ENCODE results near the gene XYLB. TPM values are rescaled to one million over a fixed set of nuclear protein-coding genes. Genes with fewer than 3 reads are reported as not detected.
"Not testable (repeated sequence)": the region's sequence is repeated elsewhere in the genome, so short reads cannot be mapped to it uniquely, and the experiment has no call there.

The XYLB gene
- total RNA-seq, 1 donor from 2014 or later, result 10.2 TPM

DNA sequence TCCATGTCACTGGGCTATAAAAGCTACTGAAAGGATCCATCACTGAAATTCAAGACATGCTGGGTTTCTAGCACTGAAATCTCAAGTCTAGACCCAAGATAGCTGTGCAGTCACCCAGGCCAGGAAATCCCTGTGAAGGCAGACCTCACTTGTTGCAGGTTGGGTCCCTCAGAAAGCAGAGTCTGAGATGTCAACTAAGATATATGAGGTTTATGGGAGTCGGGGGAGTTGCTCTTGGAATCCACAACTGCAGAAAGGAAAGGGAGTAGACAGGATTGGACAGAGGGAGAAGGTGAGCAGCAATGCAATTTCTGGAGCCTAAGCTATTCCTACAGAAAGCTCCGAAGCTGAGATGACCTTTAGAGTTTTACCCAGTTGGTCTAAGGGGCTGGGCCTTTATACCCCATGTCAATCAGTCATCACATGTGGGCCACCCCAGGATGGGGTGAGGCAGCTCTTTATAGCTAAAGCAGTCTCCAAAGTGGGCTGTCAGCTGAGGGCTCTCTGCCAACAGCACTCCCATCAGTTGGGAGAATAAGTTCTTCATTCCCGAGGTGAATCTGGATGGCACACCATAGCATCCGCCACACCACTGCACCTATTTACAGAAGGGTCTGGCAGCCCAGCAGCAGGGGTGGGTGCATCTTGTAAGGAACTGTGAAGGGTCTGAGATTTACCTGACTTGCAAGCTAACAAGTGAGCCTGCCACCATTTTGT lies 54.8 kb downstream of the XYLB start:
- DNase-seq (ENCODE audit: extremely low spot score, unreplicated experiment), result no peak
- Mint-ChIP-seq H3K27ac (no peak overlapping the region), H3K4me1 (ENCODE audit: unreplicated experiment) (no peaks in the 10 kb centered on the region), H3K9me3 (no peaks in the 10 kb centered on the region), H3K36me3 (peaks cover 39% of the 10 kb centered on the region), H3K27me3 (no peaks in the 10 kb centered on the region), H3K4me3 (no peak overlapping the region)
- TF ChIP-seq, protein P1, sequence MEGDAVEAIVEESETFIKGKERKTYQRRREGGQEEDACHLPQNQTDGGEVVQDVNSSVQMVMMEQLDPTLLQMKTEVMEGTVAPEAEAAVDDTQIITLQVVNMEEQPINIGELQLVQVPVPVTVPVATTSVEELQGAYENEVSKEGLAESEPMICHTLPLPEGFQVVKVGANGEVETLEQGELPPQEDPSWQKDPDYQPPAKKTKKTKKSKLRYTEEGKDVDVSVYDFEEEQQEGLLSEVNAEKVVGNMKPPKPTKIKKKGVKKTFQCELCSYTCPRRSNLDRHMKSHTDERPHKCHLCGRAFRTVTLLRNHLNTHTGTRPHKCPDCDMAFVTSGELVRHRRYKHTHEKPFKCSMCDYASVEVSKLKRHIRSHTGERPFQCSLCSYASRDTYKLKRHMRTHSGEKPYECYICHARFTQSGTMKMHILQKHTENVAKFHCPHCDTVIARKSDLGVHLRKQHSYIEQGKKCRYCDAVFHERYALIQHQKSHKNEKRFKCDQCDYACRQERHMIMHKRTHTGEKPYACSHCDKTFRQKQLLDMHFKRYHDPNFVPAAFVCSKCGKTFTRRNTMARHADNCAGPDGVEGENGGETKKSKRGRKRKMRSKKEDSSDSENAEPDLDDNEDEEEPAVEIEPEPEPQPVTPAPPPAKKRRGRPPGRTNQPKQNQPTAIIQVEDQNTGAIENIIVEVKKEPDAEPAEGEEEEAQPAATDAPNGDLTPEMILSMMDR (conservative IDR thresholded peaks at IDR 0.05), result no peak

DNA sequence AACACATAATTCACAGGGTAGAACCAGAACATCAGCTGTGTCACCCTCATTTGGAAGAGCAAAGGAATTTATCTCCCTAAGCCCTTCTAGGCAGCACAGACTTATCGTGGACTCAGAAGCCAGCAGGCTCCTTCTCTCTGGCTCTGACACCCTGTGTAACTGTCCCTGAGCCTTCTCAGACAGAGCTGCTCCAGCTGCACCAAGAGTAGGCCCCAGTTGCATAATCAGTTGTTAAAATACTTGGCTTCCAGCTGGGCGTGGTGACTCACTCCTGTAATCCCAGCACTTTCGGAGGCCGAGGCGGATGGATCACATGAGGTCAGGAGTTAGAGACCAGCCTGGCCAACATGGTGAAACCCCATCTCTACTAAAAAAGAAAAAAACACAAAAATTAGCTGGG lies 57.7 kb downstream of the XYLB start:
- Mint-ChIP-seq H3K4me3 (no peak overlapping the region), H3K27ac (no peak overlapping the region), H3K27me3 (no peaks in the 10 kb centered on the region), H3K9me3 (no peaks in the 10 kb centered on the region), H3K36me3 (peaks cover 32% of the 10 kb centered on the region), H3K4me1 (ENCODE audit: unreplicated experiment) (no peaks in the 10 kb centered on the region)
- no peak for DNase-seq (ENCODE audit: extremely low spot score, unreplicated experiment)
- TF ChIP-seq, protein P1 (conservative IDR thresholded peaks at IDR 0.05), result no peak

- no peak for DNase-seq (ENCODE audit: extremely low spot score, unreplicated experiment)
- no peak overlapping the region for H3K4me3 Mint-ChIP-seq
- no peaks in the 10 kb centered on the region for H3K36me3 Mint-ChIP-seq
- H3K9me3 Mint-ChIP-seq, result no peaks in the 10 kb centered on the region
- H3K27ac Mint-ChIP-seq, result no peak overlapping the region
- no peaks in the 10 kb centered on the region for H3K4me1 Mint-ChIP-seq (ENCODE audit: unreplicated experiment)
- TF ChIP-seq, protein P1 (conservative IDR thresholded peaks at IDR 0.05), result no peak
- no peaks in the 10 kb centered on the region for H3K27me3 Mint-ChIP-seq
These were observed 65.0 kb downstream of the XYLB start for GRCh38 chr3:38411591-38411990.

- not testable (repeated sequence) for DNase-seq (ENCODE audit: extremely low spot score, unreplicated experiment); H3K4me1 Mint-ChIP-seq (ENCODE audit: unreplicated experiment); H3K36me3 Mint-ChIP-seq; H3K27me3 Mint-ChIP-seq; H3K9me3 Mint-ChIP-seq
- H3K27ac Mint-ChIP-seq, result peak overlapping the region; percentile 85
- peak overlapping the region; percentile 12 for H3K4me3 Mint-ChIP-seq
These were observed 74.2 kb downstream of the XYLB start for GRCh38 chr3:38420758-38421157.

GRCh38 chr3:38421679-38422336 lies 75.2 kb downstream of the XYLB start:
- Mint-ChIP-seq H3K36me3 (no peaks in the 10 kb centered on the region), H3K27ac (peak overlapping the region; percentile 85), H3K27me3 (no peaks in the 10 kb centered on the region), H3K4me1 (ENCODE audit: unreplicated experiment) (peaks cover 6% of the 10 kb centered on the region), H3K9me3 (no peaks in the 10 kb centered on the region), H3K4me3 (peak overlapping the region; percentile 32)
- DNase-seq (ENCODE audit: extremely low spot score, unreplicated experiment), result no peak
- TF ChIP-seq, protein P1 (conservative IDR thresholded peaks at IDR 0.05), result no peak

GRCh38 chr3:38426798-38427426 lies 80.3 kb downstream of the XYLB start:
- H3K4me1 Mint-ChIP-seq (ENCODE audit: unreplicated experiment); H3K36me3 Mint-ChIP-seq; H3K9me3 Mint-ChIP-seq; DNase-seq (ENCODE audit: extremely low spot score, unreplicated experiment); H3K27me3 Mint-ChIP-seq: not testable (repeated sequence)
- H3K4me3 Mint-ChIP-seq, result peak overlapping the region; percentile 72
- H3K27ac Mint-ChIP-seq, result peak overlapping the region; percentile 84

DNA sequence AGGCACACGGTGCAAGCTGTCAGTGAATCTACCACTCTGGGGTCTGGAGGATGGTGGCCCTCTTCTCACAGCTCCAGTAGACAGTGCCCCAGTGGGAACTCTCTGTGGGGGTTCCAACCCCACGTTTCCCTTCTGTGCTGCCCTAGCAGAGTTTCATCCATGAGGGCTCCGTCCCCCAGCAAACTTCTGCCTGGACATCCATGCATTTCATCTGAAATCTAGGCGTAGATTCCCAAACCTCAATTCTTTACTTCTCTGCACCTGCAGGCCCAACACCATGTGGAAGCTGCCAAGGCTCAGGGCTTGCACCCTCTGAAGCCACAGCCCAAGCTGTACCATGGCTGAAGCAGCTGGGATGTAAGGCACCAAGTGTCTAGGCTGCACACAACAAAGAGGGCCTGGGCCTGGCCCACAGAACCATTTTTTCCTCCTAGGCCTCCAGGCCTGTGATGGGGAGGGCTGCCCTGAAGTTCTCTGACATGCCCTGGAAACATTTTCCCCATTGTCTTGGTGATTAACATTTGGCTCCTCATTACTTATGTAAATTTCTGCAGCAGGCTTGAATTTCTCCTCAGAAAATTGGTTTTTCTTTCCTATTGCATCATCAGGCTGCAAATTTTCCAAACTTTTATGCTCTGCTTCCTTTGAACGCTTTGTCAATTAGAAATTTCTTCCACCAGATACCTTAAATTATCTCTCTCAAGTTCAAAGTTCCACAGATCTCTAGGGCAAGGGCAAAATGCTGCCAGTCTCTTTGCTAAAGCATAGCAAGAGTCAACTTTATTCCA lies 86.5 kb downstream of the XYLB start:
- H3K4me1 Mint-ChIP-seq (ENCODE audit: unreplicated experiment); H3K27ac Mint-ChIP-seq; H3K27me3 Mint-ChIP-seq; H3K4me3 Mint-ChIP-seq; H3K36me3 Mint-ChIP-seq; DNase-seq (ENCODE audit: extremely low spot score, unreplicated experiment): not testable (repeated sequence)
- peaks cover 28% of the 10 kb centered on the region for H3K9me3 Mint-ChIP-seq

GRCh38 chr3:38433661-38434060 lies 87.1 kb downstream of the XYLB start:
- H3K27ac Mint-ChIP-seq; DNase-seq (ENCODE audit: extremely low spot score, unreplicated experiment); H3K36me3 Mint-ChIP-seq; H3K4me1 Mint-ChIP-seq (ENCODE audit: unreplicated experiment); H3K4me3 Mint-ChIP-seq; H3K27me3 Mint-ChIP-seq: not testable (repeated sequence)
- peaks cover 28% of the 10 kb centered on the region for H3K9me3 Mint-ChIP-seq

- not testable (repeated sequence) for H3K27me3 Mint-ChIP-seq; H3K27ac Mint-ChIP-seq; H3K36me3 Mint-ChIP-seq; H3K4me3 Mint-ChIP-seq; DNase-seq (ENCODE audit: extremely low spot score, unreplicated experiment)
- peaks cover 11% of the 10 kb centered on the region for H3K4me1 Mint-ChIP-seq (ENCODE audit: unreplicated experiment)
- peaks cover 24% of the 10 kb centered on the region for H3K9me3 Mint-ChIP-seq
These were observed 92.0 kb downstream of the XYLB start for GRCh38 chr3:38438436-38439069.

All from type B pancreatic cell (in vitro differentiated cells).